ENCODE measurements around the gene RXFP4.

The RXFP4 gene

GRCh38 chr1:155931332-155932038 is 10.0 kb upstream of the RXFP4 start:
- no peak for DNase-seq

DNA sequence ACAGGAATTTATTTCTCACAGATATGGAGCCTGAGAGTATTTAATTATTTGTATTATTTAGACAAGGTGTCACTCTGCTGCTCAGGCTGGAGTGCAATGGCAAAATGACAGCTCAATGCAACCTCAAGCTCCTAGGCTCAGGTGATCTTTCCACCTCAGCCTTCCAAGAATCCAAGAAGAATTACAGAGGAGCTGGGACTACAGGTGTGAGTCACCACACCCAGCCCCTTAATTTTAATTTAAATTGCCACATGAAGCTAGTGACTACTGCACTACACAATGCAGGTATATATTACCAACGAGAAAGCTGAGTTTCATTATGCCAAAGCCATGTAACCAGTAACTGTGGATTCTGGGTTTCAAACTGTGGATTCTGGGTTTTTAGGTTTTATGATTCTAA is 9.4 kb upstream of the RXFP4 start:
- DNase-seq: no peak

GRCh38 chr1:155932487-155932886 is 9.0 kb upstream of the RXFP4 start:
- no peak for DNase-seq

DNA sequence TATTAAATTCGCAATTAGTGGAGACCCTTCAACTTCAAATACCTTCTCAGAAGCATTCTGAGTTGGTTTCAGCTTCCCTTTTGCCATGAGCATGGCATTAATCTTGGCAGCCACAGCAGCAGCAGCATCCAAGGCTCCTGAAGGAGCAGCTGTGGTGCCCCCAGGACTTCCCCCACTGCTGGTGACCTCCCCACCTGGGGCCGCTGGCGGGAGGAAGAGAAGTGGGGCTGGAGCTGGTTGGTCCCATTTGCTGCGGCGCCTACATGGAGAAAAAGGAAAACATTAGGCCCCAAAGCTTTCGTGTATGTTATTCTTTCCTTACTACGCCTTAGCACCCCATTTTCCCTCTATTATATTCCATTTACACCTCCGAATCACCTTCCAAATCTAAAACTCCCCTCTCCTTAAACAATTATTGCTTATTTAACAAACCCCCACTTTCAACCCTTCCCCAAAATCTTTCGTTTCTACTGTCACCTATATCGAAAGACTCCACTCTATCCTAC is 7.8 kb upstream of the RXFP4 start:
- DNase-seq: no peak

DNA sequence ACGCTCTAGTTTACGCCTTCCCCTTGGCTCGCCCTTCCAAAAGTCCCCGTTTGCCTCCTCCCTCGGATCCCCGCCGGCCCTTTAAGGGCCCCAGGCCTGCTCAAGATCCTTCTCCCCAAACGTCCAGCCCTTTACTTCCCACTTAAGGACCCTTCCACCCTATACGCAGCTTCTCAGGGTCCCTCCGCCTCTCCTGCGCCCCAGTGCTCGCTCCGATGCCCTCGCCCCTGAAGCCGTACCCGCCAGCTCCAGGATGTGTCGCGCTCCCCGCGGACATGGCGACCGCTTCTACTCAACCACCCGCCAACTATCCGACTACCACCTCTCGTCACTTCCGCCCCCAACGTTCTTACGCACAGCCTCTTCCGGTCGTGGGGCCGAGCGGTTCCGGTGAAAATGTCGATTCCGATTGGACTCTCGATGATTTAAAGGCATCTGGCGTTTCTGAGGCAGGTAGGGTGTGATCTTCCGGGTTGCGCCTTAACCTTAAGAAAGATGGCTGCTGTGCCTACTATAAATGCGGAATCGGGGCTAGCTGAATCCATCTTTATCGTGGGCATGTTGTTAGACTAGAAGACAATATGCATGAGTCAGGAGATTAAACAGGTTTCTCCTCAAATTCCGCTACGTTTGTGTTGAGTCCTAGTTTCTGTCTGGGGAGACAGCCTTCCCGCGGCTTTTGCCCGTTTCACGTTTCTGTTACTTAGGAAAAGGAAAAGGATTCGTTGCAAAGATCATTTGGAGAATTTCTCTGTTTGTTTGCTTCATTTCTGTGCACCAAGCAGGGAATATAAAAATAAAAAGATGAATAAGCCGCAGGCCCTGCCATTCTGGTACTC is 7.1 kb upstream of the RXFP4 start, which contains the start of gene KHDC4:
TSS of gene KHDC4 (minus strand) at position 317 of the 839 bp plus-strand sequence. CDS start at position 277, 40 bp downstream.
- DNase-seq: peak; percentile 71 to 100

- no peak for DNase-seq
Observed at GRCh38 chr1:155934936-155935590, 6.4 kb upstream of the RXFP4 start.

DNA sequence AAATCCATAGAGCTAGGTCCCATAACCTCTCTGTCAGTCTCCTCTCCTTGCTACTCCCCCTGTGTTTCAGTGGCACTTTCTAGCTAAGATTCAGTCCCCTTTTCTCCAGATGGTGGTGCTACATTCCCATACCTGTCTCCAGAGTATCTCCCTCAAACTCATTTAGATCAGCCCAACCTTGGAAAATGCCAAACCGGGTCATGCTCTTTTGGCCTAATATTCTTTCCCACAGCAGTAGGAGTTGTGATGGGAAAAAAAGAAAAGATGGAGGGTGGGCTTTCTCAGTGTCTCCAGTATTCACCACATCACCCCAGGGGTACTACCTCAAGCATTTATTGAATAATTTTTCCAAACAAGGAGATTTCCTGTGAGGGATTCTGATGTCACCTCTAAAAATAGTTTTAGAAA is 3.2 kb upstream of the RXFP4 start:
- DNase-seq: peak in 1 of 2 donors; percentile 57

DNA sequence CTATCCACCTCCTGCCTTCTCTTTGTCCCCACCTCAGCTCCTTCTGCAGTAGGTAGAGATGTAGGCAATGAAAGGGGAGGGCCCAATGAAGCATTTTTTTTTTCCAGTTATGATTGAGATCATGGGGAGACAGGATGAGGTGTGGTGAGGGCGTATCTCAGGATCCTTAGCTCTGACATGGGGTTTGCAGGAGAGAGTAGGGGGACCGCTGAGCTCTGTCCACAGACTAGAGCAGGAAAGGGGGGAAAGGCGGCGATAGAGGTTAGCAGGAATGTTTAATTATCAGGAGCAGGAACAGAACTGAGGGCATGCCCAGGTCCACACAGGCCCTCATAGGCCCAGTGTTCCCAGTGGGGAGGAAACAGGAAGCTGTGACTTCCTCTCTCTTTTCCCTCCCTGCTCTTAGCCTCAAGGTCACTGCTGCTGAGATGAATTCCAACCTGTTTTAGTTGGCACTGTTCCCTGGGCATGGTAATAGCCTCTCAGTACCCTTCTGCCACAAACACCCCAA is 901 bp upstream of the RXFP4 start:
- no peak for DNase-seq

GRCh38 chr1:155941845-155942531 is 550 bp downstream of the RXFP4 start:
- DNase-seq: no peak

- no peak for DNase-seq
Observed at GRCh38 chr1:155942578-155943141, 1.2 kb downstream of the RXFP4 start.

DNA sequence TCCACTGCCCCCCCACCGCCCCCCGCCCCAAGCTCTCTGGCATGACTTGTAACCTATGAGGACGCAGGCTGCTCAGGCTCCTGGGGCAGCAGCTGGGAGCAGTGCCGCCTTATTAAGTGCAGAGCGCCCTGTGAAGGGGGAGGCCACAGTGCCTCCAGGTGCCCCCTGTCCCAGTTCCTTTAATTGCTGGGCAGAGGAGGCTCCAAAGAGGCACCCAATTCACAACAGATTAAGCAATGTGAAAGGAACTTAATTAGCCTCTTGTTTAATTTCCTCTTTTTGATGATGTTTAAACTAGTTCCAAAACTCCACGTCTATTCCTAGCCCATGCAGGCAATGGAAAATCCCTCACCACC is 3.0 kb downstream of the RXFP4 start:
- no peak for DNase-seq

GRCh38 chr1:155946633-155947219 is 5.3 kb downstream of the RXFP4 start:
- no peak for DNase-seq

DNA sequence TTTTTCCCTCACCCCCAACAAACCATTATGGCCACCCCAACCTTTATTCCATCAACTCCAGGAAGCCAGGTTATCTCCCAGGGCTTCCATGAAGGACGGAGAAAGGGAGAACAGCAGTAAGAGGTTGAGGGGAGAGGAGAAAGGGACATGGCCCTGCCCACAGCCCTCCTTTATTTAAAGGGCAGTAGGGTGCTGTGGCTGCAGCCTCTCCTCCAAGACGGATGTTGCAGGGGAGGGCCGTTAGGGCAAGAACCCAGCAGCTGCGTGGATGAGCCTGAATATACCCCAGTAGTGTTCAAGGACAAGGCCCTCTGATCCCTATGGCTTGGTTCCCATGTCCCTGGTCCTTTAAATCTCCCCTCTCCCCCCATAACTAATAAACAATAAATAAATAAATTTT is 5.9 kb downstream of the RXFP4 start:
- DNase-seq: no peak

DNA sequence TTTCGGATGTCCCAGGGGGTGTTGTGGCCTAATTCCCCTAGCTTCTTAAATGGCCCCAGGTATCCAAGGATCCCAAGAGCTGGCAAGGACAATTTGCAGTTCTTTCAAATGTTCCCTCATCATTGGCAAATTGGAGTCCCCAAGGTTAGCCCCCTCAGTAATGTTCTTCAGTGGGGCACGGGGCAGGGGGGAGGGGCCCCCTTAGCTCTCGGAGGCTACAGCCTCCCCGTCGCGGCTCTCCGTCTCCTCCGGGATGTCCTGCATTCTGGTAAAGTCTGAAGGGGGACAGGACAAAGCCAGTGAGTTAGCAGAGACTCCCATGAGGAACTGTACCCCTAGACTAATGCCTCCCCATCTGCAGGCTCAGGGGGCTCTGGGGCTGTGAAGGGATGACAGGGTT is 6.3 kb downstream of the RXFP4 start:
- DNase-seq: no peak

DNA sequence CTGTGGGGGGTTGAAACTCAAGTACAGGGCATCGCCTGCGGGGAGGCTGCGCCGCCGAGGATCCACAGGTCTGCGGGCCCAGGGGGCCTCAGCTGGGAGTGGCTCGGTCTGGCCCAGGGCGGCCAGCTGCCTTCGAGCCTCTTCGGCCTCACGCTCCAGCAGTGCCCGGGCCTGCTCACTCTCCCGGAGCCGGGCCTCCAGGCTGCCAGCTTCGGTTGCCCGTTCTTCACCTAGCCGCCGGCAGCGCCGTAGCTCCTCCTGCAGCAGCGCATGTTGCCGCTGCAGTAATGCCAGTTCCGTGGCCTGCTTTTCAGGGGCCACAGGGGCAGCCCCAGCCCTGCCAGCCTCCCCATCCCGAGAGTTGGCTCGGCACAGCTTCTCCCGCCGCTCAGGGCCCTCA is 9.4 kb downstream of the RXFP4 start:
- no peak for DNase-seq

DNA sequence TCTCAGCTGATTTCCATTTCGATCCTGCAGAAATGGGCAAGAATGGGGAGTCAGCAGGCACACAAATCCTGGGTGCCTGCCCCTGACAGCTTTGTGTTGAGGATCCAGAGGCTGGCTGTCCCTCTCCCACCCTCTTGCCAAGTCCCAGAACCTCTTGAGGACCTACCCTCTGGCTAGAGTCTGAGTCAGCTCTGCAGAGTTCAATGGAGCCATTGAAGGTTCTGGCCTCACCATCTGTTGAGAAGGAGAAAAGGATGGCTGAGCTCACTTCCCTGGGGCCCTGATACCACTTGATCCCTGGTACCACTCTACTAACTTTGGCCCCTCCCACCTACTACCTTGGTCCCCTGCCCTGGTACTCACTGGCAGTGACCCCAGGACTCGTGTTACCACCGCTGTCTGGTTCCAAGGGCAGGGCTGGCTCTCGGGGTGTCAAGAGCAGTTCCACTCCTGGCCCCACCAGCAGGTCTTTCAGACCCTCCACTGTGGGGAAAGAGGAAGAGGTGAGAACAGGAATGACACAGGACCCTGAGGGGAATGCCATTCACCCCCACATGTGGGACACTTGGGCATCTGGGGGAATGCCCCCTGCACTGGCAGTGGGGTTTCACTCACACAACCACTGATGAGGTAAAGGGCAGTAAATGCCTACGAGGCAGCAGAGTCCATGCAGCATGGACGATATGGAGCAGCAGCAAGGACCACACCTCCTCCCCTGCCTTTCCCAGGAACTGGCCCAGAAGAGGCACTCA is 10.5 kb downstream of the RXFP4 start:
- no peak for DNase-seq

GRCh38 chr1:155952505-155952890 is 11.1 kb downstream of the RXFP4 start:
- DNase-seq: no peak

DNA sequence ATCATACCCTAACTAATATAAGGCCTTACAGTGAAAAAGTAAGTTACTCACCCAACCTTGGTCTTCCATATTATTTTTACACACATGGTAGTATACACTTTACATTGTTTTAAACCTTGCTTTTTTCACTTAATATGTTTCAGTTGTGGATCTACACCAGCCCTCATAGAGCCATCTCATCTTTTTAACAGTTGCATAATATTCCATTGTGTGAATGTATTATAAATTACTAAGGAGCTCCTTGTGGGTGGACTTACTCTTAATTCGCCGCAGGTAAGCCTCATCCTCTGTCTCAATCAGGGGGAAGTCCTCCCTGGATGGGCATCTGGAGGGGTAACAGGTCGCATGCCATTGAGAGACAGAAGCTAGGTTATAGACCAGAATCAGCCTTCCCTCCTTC is 13.2 kb downstream of the RXFP4 start:
- no peak for DNase-seq

DNA sequence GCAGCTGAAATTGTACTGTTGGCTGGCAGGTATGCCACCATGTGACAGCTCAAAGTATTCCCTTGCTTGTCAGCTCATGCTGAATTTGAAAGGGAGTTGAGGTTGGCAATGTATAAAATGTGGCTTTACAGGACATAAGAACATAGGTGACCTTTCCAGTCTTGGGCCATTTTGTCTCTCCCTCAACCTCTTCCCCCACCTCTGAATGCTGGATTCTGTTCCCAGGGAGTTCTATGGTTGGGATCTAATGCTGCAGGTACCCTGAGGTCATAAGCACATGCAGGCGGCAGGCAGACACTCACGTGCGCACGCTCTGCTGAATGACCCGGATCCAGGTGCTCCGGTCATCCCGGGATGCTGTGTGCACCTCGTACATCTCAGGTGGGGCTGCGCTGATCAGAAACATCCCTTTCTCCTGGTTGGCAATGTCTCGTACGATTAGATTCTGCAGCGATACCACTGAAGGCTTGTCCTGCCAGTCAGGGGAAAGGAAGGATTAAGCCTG is 16.0 kb downstream of the RXFP4 start:
- DNase-seq: no peak

DNA sequence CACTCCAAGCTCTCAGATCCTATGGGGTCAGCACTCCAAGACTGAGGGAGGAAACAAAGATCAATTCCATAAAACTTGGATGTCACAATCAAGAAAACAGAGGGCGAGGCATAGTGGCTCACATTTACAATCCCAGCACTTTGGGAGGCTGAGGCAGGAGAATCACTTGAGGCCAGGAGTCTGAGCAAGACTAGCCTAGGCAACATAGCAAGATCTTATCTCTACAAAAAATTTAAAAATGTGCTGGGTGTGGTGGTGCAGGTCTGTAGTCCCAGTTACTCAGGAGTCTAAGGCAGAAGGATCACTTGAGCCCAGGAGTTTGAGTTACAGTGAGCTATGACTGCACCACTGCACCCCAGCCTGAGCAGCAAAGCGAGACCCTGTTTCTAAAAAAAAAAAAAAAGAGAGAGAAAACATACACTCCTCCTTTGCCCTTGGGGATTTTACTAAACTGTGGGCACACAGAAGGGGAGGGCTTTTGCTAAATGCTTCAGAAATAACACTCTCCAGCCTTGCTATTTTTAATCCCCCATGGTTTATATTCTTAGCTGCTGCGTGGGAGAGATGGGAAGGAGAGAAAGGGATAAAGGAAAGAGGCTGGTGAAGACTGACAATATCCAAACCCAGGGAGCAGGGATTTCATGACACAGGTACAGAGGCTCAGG is 18.8 kb downstream of the RXFP4 start:
- no peak for DNase-seq

All from bone marrow (tissue), 2 donors.